ENCODE results near the gene CBX6. TPM values are rescaled to one million over a fixed set of nuclear protein-coding genes. Genes with fewer than 3 reads are reported as not detected.

Gene CBX6
- polyA plus RNA-seq, 2 of the 4 experiments (the other 2 are of a cell fraction): 9.8 to 24.0 TPM

DNA sequence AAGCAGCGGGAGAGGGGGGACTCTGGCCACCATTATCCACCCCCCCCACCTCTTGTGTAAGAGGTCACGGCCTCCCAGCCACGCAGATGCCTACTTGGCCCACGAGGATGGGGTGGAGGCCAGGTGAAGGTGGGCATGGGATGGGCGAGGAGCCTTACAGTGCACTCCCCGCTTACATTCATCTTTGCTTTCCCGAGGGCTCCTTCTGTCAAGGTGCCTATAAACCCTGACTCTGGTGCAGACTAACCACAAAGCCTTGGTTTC lies 41.2 kb downstream of the CBX6 start:
- peak overlapping the region; percentile 61 for H3K4me2 ChIP-seq
- peak overlapping the region; percentile 82 to 90 for H3K27ac ChIP-seq
- ATAC-seq (peak in 1 of 2 experiments; percentile 9; a peak in 1 of 6 replicates), FAIRE-seq (no peak), DNase-seq (ENCODE audit: low read depth in 1 of 2, low spot score in 1 of 2) (no peak)
- no peaks in the 10 kb centered on the region for H3K9me3 ChIP-seq
- ChIA-PET CTCF (no interaction called here), POLR2A (no interaction called here)
- no peak overlapping the region for H3K4me3 ChIP-seq
- H3K4me1 ChIP-seq: peaks cover 43% of the 10 kb centered on the region
- TF ChIP-seq ZFP36 (IDR thresholded peaks at IDR 0.05; ENCODE audit: borderline replicate concordance, partially characterized antibody) (no peak), FOXS1 (CRISPR knock-in tag; IDR thresholded peaks at IDR 0.05) (no peak), TP53 (CRISPR knock-in tag; IDR thresholded peaks at IDR 0.05) (no peak), NR3C1 (IDR thresholded peaks at IDR 0.05) (no peak), HOXA7 (CRISPR knock-in tag; IDR thresholded peaks at IDR 0.05) (no peak), TFCP2L1 (CRISPR knock-in tag; IDR thresholded peaks at IDR 0.05) (no peak), HMGXB4 (CRISPR knock-in tag; IDR thresholded peaks at IDR 0.05; ENCODE audit: borderline replicate concordance) (no peak), MAX (IDR thresholded peaks at IDR 0.05) (no peak), CBX2 (IDR thresholded peaks at IDR 0.05; ENCODE audit: borderline replicate concordance, low read depth) (no peak), HOXB13 (CRISPR knock-in tag; IDR thresholded peaks at IDR 0.05; ENCODE audit: low read depth) (no peak), JUNB (IDR thresholded peaks at IDR 0.05) (no peak), EHMT2 (IDR thresholded peaks at IDR 0.05; ENCODE audit: low read depth) (no peak), FOSL2 (IDR thresholded peaks at IDR 0.05) (no peak), FOSL2 (CRISPR knock-in tag; IDR thresholded peaks at IDR 0.05) (no peak), EHF (CRISPR knock-in tag; IDR thresholded peaks at IDR 0.05) (no peak)
- TF ChIP-seq, protein P1, sequence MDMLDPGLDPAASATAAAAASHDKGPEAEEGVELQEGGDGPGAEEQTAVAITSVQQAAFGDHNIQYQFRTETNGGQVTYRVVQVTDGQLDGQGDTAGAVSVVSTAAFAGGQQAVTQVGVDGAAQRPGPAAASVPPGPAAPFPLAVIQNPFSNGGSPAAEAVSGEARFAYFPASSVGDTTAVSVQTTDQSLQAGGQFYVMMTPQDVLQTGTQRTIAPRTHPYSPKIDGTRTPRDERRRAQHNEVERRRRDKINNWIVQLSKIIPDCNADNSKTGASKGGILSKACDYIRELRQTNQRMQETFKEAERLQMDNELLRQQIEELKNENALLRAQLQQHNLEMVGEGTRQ (IDR thresholded peaks at IDR 0.05): no peak
- TF ChIP-seq, protein P2, sequence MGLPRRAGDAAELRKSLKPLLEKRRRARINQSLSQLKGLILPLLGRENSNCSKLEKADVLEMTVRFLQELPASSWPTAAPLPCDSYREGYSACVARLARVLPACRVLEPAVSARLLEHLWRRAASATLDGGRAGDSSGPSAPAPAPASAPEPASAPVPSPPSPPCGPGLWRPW (IDR thresholded peaks at IDR 0.05): no peak
- 96% methylated on average over 4 of the region's 7 CpGs for WGBS (ENCODE audit: missing lambda C conversion rate)

DNA sequence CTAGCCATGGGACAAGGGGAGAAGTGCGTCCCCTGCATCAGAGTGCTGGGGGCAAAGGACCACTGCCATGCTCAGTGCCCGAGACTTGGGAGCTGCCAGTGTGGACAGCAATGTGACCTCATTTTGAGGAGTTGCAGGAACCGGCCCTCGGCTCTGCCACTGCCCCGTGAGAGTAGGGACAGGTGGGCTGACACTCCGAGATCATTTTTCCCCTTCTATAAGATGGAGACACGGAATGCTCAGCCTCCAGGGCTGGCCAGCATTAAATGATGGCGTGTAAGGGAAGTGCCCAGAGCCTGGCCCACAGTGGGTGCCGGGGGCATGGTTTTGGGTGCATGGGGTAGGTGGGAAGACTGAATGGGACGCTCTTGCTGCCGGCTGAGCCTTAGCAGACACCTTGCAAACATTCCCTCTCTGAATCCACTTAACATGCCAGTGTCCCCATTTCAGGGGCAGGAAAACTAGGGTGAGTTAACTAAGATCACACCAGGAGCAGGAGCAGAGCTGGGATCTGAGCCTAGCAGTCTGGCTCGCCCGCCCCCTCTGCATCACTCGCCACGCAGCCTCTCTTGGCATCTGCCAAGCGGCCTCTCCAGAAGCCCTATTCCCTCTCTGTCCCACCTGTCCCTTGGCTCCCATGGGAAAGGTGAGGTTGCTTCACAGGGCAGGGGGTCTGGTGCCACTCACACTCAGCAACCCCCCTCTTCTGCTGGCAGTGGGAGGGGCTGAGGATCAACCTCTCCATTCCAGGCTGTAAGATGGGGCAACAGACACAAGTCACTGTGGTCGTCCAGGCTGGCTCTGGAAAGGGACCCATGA lies 41.8 kb downstream of the CBX6 start:
- WGBS (ENCODE audit: missing lambda C conversion rate): 84% methylated on average over 16 of the region's 17 CpGs
- H3K4me1 ChIP-seq: peaks cover 38% of the 10 kb centered on the region
- peak overlapping the region; percentile 82 to 90 for H3K27ac ChIP-seq
- H3K4me3 ChIP-seq: no peak overlapping the region
- H3K4me2 ChIP-seq: peak overlapping the region; percentile 61
- H3K9me3 ChIP-seq: no peaks in the 10 kb centered on the region
- ATAC-seq: peak; percentile 26 to 41; a peak in 4 of 6 replicates
- CTCF ChIA-PET: interaction anchor here (0.9 to 5.7 kb wide), 3 partner anchors 16 to 97 kb away, joined by 3 to 47 read pairs (median 3); no protein-coding TSS in a partner anchor
- FAIRE-seq: no peak
- no peak for DNase-seq (ENCODE audit: low read depth in 1 of 2, low spot score in 1 of 2)
- POLR2A ChIA-PET: interaction anchor here (1.2 kb wide), 1 partner anchor 27 kb away, joined by 3 read pairs; no protein-coding TSS in a partner anchor
- TF ChIP-seq E2F6 (IDR thresholded peaks at IDR 0.05; ENCODE audit: borderline replicate concordance, low read depth) (no peak), HOXB13 (CRISPR knock-in tag; IDR thresholded peaks at IDR 0.05; ENCODE audit: low read depth) (no peak), CTCF (IDR thresholded peaks at IDR 0.05) (no peak), CBX2 (IDR thresholded peaks at IDR 0.05; ENCODE audit: borderline replicate concordance, low read depth) (no peak), KDM1A (IDR thresholded peaks at IDR 0.05; ENCODE audit: low read depth) (no peak), MAX (IDR thresholded peaks at IDR 0.05) (no peak), NPAS2 (CRISPR knock-in tag; IDR thresholded peaks at IDR 0.05; ENCODE audit: borderline replicate concordance) (no peak), SREBF2 (IDR thresholded peaks at IDR 0.05) (no peak), RARB (CRISPR knock-in tag; IDR thresholded peaks at IDR 0.05) (no peak), FOXS1 (CRISPR knock-in tag; IDR thresholded peaks at IDR 0.05) (no peak)
- TF ChIP-seq, protein P3, sequence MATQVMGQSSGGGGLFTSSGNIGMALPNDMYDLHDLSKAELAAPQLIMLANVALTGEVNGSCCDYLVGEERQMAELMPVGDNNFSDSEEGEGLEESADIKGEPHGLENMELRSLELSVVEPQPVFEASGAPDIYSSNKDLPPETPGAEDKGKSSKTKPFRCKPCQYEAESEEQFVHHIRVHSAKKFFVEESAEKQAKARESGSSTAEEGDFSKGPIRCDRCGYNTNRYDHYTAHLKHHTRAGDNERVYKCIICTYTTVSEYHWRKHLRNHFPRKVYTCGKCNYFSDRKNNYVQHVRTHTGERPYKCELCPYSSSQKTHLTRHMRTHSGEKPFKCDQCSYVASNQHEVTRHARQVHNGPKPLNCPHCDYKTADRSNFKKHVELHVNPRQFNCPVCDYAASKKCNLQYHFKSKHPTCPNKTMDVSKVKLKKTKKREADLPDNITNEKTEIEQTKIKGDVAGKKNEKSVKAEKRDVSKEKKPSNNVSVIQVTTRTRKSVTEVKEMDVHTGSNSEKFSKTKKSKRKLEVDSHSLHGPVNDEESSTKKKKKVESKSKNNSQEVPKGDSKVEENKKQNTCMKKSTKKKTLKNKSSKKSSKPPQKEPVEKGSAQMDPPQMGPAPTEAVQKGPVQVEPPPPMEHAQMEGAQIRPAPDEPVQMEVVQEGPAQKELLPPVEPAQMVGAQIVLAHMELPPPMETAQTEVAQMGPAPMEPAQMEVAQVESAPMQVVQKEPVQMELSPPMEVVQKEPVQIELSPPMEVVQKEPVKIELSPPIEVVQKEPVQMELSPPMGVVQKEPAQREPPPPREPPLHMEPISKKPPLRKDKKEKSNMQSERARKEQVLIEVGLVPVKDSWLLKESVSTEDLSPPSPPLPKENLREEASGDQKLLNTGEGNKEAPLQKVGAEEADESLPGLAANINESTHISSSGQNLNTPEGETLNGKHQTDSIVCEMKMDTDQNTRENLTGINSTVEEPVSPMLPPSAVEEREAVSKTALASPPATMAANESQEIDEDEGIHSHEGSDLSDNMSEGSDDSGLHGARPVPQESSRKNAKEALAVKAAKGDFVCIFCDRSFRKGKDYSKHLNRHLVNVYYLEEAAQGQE (IDR thresholded peaks at IDR 0.05): no peak
- TF ChIP-seq, protein P4, sequence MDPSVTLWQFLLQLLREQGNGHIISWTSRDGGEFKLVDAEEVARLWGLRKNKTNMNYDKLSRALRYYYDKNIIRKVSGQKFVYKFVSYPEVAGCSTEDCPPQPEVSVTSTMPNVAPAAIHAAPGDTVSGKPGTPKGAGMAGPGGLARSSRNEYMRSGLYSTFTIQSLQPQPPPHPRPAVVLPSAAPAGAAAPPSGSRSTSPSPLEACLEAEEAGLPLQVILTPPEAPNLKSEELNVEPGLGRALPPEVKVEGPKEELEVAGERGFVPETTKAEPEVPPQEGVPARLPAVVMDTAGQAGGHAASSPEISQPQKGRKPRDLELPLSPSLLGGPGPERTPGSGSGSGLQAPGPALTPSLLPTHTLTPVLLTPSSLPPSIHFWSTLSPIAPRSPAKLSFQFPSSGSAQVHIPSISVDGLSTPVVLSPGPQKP (IDR thresholded peaks at IDR 0.05; ENCODE audit: low read depth, low read length): no peak

All from A549 (cell line).